Breast epithelium (tissue), 4 donors: Measurements from ENCODE around the gene LRR1. TPM values are rescaled to one million over a fixed set of nuclear protein-coding genes. Genes with fewer than 3 reads are reported as not detected.
"Not testable (repeated sequence)": the region's sequence is repeated elsewhere in the genome, so short reads cannot be mapped to it uniquely, and the experiment has no call there.

Source experiments
- DNase-seq, 2 donors: peaks; one replicate each; pipeline ENCODE4 v3.0.0-alpha.2; 2019; ENCODE audit warnings: low spot score in 2 of 2
- H3K27ac ChIP-seq, 2 donors: fragments of 200-600 bp; sonication (generic) in 1 of 2; one replicate each; pipeline ENCODE4 v1.5.1; 2016 to 2019; ENCODE audit warnings: mild to moderate bottlenecking in 1 of 2
- H3K27me3 ChIP-seq, 2 donors: fragments of 200-600 bp; sonication (generic) in 1 of 2; one replicate each; pipeline versions ENCODE4 v1.5.1 to v1.6.0; 2017 to 2019; ENCODE audit warnings: control low read depth in 1 of 2, mild to moderate bottlenecking in 1 of 2
- H3K36me3 ChIP-seq: fragments of 200-600 bp; one replicate; pipeline ENCODE4 v1.5.1; 2019
- H3K4me1 ChIP-seq, 2 donors: fragments of 200-600 bp; sonication (generic); one replicate each; pipeline ENCODE4 v1.5.1; 2016 to 2019; ENCODE audit warnings: control low read depth in 1 of 2
- H3K4me3 ChIP-seq, 3 donors: fragments of 200-600 bp; sonication (generic); 1 replicate in 2 of 3; 2 replicates in 1 of 3; pipeline ENCODE4 v1.5.1; 2016 to 2019; ENCODE audit warnings: mild to moderate bottlenecking in 3 of 3, moderate library complexity in 2 of 3
- H3K9me3 ChIP-seq, 2 donors: fragments of 200-600 bp; sonication (generic) in 1 of 2; one replicate each; pipeline ENCODE4 v1.5.1; 2016 to 2019; ENCODE audit warnings: control low read depth in 1 of 2
- CTCF ChIP-seq, 3 donors: fragments of 450-650 bp; IDR thresholded peaks; one replicate each; pipeline ENCODE4 v1.5.1; 2016 to 2017; ENCODE audit warnings: antibody characterized with exemption in 3 of 3, mild to moderate bottlenecking in 3 of 3, moderate library complexity in 3 of 3
- POLR2A ChIP-seq: fragments of 450-650 bp; IDR thresholded peaks from one replicate; pipeline ENCODE4 v1.6.1; 2016; ENCODE audit warnings: antibody characterized with exemption, mild to moderate bottlenecking, moderate library complexity
- POLR2AphosphoS5 ChIP-seq, 3 donors: sonication (generic); formaldehyde crosslinking; IDR thresholded peaks; one replicate each; pipeline ENCODE4 v1.6.1; 2017; ENCODE audit warnings: antibody characterized with exemption in 3 of 3
- intact Hi-C: fragments of 100-400 bp; cut with DNase I; formaldehyde crosslinking; loops from one replicate; pipeline ENCODE4 v1.15.1; 2023; ENCODE audit warnings: low total_unique reads
- total RNA-seq, 3 donors: library from RNA; depleted of rRNA; stranded (reverse); fragments of >200 nt; gene quantifications; one replicate each; pipeline ENCODE4 v1.1.0, GENCODE V29; 2016

LRR1 gene
- total RNA-seq, 3 donors from 2014 or later: 7.9 to 9.8 (median 9.2) TPM

GRCh38 chr14:49612251-49612650 lies 13.5 kb downstream of the LRR1 start:
- Histone ChIP-seq H3K36me3 (no peaks in the 10 kb centered on the region), H3K4me1 (no peaks in the 10 kb centered on the region), H3K27me3 (no peaks in the 10 kb centered on the region), H3K9me3 (no peaks in the 10 kb centered on the region), H3K27ac (no peak overlapping the region), H3K4me3 (no peak overlapping the region)
- TF ChIP-seq POLR2AphosphoS5 (IDR thresholded peaks at IDR 0.05): no peak
- no peak for TF ChIP-seq CTCF (IDR thresholded peaks at IDR 0.05)
- no peak for TF ChIP-seq POLR2A
- intact Hi-C loops: no loop called here
- no peak for DNase-seq

GRCh38 chr14:49612671-49613070 lies 13.9 kb downstream of the LRR1 start:
- intact Hi-C loops: no loop called here
- H3K36me3 ChIP-seq: no peaks in the 10 kb centered on the region
- H3K9me3 ChIP-seq: no peaks in the 10 kb centered on the region
- H3K4me3 ChIP-seq: no peak overlapping the region
- no peak for DNase-seq
- H3K4me1 ChIP-seq: no peaks in the 10 kb centered on the region
- H3K27ac ChIP-seq: no peak overlapping the region
- H3K27me3 ChIP-seq: no peaks in the 10 kb centered on the region
- TF ChIP-seq POLR2A: no peak
- no peak for TF ChIP-seq CTCF (IDR thresholded peaks at IDR 0.05)
- TF ChIP-seq POLR2AphosphoS5 (IDR thresholded peaks at IDR 0.05): no peak

GRCh38 chr14:49614196-49614595 lies 15.5 kb downstream of the LRR1 start:
- intact Hi-C loops: no loop called here

DNA sequence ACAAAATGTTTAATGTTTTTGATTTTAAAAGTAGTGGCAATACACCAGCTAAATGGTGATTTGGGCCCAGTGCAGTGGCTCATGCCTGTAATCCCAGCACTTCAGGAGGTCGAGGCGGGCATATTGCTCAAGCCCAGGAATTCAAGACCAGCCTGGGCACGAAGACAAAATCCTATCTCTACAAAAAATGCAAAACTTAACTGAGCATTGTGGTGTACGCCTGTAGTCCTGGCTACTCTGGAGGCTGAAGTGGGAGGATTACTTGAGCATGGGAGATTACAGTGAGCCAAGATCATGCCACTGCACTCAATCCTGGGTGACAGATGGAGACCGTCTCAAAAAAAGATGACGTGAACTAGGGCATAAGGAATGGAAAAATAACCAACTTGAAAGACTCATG lies 17.0 kb downstream of the LRR1 start:
- no peak for DNase-seq
- H3K27me3 ChIP-seq: no peaks in the 10 kb centered on the region
- intact Hi-C loops: no loop called here
- H3K4me3 ChIP-seq: no peak overlapping the region
- H3K9me3 ChIP-seq: no peaks in the 10 kb centered on the region
- peaks cover 0 to 4% of the 10 kb centered on the region in 2 donors for H3K4me1 ChIP-seq
- H3K36me3 ChIP-seq: no peaks in the 10 kb centered on the region
- TF ChIP-seq POLR2AphosphoS5 (IDR thresholded peaks at IDR 0.05) (no peak), POLR2A (no peak), CTCF (IDR thresholded peaks at IDR 0.05) (no peak)
- H3K27ac ChIP-seq: no peak overlapping the region

More at GRCh38 chr14:49614196-49614595, 15.5 kb downstream of the LRR1 start:
- Histone ChIP-seq H3K4me1 (no peaks in the 10 kb centered on the region), H3K27ac (no peak overlapping the region), H3K27me3 (no peaks in the 10 kb centered on the region), H3K36me3 (no peaks in the 10 kb centered on the region), H3K4me3 (no peak overlapping the region), H3K9me3 (no peaks in the 10 kb centered on the region)
- TF ChIP-seq POLR2AphosphoS5 (IDR thresholded peaks at IDR 0.05) (no peak), CTCF (IDR thresholded peaks at IDR 0.05) (no peak), POLR2A (no peak)
- no peak for DNase-seq

- intact Hi-C loops: no loop called here
- Histone ChIP-seq H3K9me3 (no peaks in the 10 kb centered on the region), H3K4me1 (peaks cover 0 to 4% of the 10 kb centered on the region in 2 donors), H3K4me3 (no peak overlapping the region), H3K36me3 (no peaks in the 10 kb centered on the region), H3K27me3 (no peaks in the 10 kb centered on the region), H3K27ac (no peak overlapping the region)
- DNase-seq: no peak
- TF ChIP-seq POLR2AphosphoS5 (IDR thresholded peaks at IDR 0.05): no peak
- TF ChIP-seq POLR2A: no peak
- no peak for TF ChIP-seq CTCF (IDR thresholded peaks at IDR 0.05)
These were observed 19.2 kb downstream of the LRR1 start for GRCh38 chr14:49617852-49618519.

DNA sequence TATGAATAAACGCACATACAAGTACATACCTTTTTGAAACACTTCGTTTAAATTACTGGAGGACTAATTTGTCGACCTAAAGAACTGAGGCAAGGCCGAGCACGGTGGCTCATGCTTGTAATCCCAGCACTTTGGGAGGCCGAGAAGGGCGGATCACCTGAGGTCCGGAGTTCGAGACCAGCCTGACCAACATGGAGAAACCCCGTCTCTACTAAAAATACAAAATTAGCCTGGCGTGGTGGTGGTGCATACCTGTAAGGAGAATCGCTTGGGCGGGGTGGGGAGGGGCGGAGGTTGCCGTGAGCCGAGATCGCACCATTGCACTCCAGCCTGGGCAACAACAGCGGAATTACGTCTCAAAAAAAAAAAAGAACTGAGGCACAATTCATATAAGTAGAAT lies 20.5 kb downstream of the LRR1 start:
- peak overlapping the region; percentile 91 to 92 for H3K27ac ChIP-seq
- H3K4me1 ChIP-seq, DNase-seq, H3K27me3 ChIP-seq, intact Hi-C loops, H3K9me3 ChIP-seq, H3K36me3 ChIP-seq: not testable (repeated sequence)
- peak overlapping the region; percentile 80 to 89 (median 80) for H3K4me3 ChIP-seq
